K562 (cell line): ENCODE measurements around the gene RFX3.

ENCODE experiments used
- AFF4 ChIP-seq: sonication (generic); formaldehyde crosslinking; IDR thresholded peaks from 2 replicates; pipeline ENCODE4 v1.8.0; 2023; ENCODE audit warnings: mild to moderate bottlenecking, missing genetic modification reagents
- BHLHE40 ChIP-seq: IDR thresholded peaks from 2 replicates; pipeline ENCODE4 v1.6.1; 2011; ENCODE audit warnings: low read length, improper control_type of control experiment
- CHD1 ChIP-seq: fragments of 200-600 bp; sonication (generic); IDR thresholded peaks from one replicate; pipeline ENCODE4 v1.6.1; 2012; ENCODE audit warnings: mild to moderate bottlenecking, moderate library complexity, low read length, inconsistent platforms
- ELK3 ChIP-seq: fragments of 450-650 bp; formaldehyde crosslinking; IDR thresholded peaks from 2 replicates; pipeline ENCODE4 v1.4.0; 2020; ENCODE audit warnings: mild to moderate bottlenecking
- JUND ChIP-seq, 2 experiments: IDR thresholded peaks; 2 replicates in 1 of 2; 3 replicates in 1 of 2; pipeline ENCODE4 v1.6.1; 2011; ENCODE audit warnings: borderline replicate concordance in 2 of 2, low read depth in 2 of 2, low read length in 2 of 2, improper control_type of control experiment in 1 of 2, missing biosample characterization in 1 of 2, missing genetic modification characterization in 1 of 2, missing genetic modification reagents in 1 of 2
- SETDB1 ChIP-seq: IDR thresholded peaks from one replicate; pipeline ENCODE4 v1.6.1; 2012; ENCODE audit warnings: low read length, control low read depth, inconsistent platforms
- ZBED1 ChIP-seq: IDR thresholded peaks from 2 replicates; pipeline ENCODE4 v1.6.1; 2014
- TF ChIP-seq, protein P1 (sequence below), 3 experiments: IDR thresholded peaks in 2 of 3; conservative IDR thresholded peaks in 1 of 3; 2 replicates each; pipeline ENCODE4 v1.5.1; 2011 to 2012; ENCODE audit warnings: low read length in 3 of 3, mild to moderate bottlenecking in 3 of 3, control low read depth in 2 of 3, improper control_type of control experiment in 1 of 3, inconsistent platforms in 1 of 3, low read depth in 1 of 3, mixed read lengths in 1 of 3, moderate library complexity in 1 of 3; ENCODE audit not compliant: insufficient read depth in 2 of 3

DNA sequence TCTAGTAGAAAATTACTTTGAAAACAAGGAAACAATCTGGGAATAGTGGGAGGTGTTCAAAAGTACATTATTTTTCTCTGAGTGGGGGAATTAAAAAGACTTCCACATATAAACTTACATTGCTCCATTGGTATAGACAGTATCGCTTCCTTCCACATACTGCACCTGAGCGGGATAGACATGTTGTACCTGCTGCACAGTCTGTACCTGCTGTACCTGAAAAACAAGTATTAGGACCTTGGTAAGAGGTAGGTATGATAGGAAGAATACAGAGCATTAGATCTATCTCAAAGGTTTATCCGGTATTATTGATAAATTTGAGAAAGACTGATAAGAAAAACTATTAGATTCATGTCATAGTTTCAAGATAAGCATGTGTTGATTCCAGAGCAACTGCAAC, 179.3 kb downstream of the RFX3 start:
- TF ChIP-seq ELK3 (CRISPR knock-in tag) (no peak), SETDB1 (no peak), ZBED1 (no peak), JUND (IDR thresholded peaks at IDR 0.05; ENCODE audit: borderline replicate concordance, low read depth, low read length) (no peak), JUND (tag; IDR thresholded peaks at IDR 0.05; ENCODE audit: borderline replicate concordance, low read depth, low read length) (no peak), CHD1 (no peak), AFF4 (no peak), BHLHE40 (no peak)
- TF ChIP-seq, protein P1, sequence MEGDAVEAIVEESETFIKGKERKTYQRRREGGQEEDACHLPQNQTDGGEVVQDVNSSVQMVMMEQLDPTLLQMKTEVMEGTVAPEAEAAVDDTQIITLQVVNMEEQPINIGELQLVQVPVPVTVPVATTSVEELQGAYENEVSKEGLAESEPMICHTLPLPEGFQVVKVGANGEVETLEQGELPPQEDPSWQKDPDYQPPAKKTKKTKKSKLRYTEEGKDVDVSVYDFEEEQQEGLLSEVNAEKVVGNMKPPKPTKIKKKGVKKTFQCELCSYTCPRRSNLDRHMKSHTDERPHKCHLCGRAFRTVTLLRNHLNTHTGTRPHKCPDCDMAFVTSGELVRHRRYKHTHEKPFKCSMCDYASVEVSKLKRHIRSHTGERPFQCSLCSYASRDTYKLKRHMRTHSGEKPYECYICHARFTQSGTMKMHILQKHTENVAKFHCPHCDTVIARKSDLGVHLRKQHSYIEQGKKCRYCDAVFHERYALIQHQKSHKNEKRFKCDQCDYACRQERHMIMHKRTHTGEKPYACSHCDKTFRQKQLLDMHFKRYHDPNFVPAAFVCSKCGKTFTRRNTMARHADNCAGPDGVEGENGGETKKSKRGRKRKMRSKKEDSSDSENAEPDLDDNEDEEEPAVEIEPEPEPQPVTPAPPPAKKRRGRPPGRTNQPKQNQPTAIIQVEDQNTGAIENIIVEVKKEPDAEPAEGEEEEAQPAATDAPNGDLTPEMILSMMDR (IDR thresholded peaks at IDR 0.05 in 2 of 3, conservative IDR thresholded peaks at IDR 0.05 in 1 of 3; ENCODE audit: insufficient read depth in 2 of 3, low read depth in 1 of 3, low read length in 3 of 3), result no peak
